HG02884 (cell line): ENCODE data around the gene SEPTIN5.

Source experiments
- ATAC-seq: cut with Tn5 transposase; IDR thresholded peaks from one replicate; pipeline ENCODE4 v1.9.1; 2021; ENCODE audit warnings: mild to moderate bottlenecking, moderate library complexity; ENCODE audit not compliant: unreplicated experiment

SEPTIN5 gene

DNA sequence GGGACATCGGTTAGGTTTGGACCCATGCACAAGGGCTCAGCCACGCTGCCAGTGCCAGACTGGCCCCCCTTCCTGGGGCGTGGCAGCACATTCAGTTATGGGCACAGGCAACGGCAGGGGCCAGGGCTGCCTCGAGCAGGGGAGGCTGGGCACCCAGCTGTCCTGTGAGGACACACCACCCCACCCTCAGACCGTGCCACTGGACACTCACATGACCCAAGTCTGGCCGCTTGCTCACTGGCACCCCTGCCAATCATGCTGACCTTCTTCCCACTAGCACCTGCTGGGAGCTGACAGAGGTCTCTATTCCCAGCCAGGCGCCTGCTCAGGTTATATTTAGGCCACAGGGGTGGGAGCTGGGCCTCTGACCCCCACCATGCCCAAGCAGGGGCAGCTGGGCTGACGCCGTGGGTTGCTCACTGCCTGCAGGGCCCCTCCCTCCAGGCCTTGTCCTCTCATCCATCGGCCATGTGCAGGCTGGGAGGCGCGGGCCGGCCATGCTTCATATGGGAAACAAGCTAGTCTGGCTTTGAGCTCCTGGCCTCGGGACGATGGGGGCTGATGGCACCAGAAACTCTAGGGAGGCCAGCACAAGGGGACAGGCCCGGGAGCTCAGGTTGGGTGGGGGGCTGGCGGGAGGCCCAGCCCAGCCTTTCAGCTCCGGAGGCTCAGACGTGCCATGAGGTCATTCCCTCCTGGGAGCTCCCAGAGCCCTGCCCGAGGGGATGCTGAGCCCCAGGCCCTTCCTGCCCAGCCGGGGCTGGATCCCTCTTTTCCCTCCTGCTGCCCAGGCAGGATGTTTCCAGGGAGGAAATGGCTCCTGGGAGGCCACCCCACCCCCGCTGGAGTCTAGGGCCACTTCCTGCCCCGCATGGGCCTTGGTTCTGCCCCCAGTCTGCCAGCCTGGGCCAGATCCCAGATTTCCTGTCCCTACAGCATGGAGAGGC is 31.1 kb downstream of the SEPTIN5 start:
- no peak for ATAC-seq

DNA sequence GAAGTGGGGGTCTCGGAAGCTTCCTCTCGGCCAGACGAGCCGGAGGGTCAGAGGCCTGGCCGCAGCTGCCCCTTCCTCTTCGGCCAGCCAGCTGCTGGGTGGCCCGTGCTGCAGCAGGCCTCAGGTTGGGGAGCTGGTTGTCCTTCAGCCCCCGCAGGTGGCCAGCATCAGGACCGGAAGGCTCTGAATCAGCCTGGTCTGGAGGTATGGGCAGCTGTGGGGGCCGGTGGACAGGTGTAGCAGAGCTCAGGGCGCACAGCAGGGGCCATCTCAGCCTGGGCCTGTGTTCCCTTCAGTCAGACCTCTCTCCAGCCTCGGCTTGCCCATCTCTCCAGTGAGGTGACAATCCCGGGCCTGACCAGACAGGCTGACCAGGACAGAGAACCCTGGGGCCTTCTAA is 32.4 kb downstream of the SEPTIN5 start:
- no peak for ATAC-seq

DNA sequence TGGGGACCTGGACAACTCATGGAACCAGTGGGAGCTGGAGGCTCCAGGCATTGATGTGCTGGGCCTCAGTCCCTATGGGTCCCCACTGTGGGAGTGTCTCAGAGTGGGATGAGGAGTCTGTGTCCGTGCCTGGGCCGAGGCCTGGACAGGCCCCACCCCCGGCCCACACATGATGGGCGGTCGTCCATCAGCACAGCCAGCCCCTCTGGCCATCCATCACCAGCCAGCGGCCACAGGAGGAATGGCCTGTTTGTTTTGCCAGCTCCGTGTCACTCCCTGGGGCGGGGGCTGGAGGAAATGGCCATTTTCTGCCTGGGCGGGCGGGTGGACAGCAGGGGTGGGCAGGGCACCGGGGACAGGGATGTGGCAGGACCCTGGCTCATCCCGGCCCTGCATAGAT is 33.2 kb downstream of the SEPTIN5 start:
- ATAC-seq: no peak

DNA sequence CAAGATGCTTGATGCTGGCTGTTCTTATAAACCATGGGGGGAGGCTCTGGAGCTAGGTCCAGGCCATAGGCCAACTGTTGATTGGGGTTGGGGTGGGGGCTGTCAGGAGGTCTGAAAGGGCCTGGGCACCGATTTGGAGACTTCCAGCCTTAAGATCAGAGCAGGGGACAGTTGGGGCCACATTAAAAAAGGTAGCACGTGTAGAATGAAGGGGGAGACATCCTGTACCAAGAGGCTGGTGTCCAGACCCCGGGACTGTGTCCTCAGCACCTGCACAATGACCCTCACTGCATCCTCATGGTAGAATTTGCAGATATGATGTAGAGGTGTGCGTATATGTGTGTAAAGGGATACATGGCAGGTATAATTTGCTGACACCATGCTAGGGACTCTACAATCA is 33.8 kb downstream of the SEPTIN5 start:
- no peak for ATAC-seq

DNA sequence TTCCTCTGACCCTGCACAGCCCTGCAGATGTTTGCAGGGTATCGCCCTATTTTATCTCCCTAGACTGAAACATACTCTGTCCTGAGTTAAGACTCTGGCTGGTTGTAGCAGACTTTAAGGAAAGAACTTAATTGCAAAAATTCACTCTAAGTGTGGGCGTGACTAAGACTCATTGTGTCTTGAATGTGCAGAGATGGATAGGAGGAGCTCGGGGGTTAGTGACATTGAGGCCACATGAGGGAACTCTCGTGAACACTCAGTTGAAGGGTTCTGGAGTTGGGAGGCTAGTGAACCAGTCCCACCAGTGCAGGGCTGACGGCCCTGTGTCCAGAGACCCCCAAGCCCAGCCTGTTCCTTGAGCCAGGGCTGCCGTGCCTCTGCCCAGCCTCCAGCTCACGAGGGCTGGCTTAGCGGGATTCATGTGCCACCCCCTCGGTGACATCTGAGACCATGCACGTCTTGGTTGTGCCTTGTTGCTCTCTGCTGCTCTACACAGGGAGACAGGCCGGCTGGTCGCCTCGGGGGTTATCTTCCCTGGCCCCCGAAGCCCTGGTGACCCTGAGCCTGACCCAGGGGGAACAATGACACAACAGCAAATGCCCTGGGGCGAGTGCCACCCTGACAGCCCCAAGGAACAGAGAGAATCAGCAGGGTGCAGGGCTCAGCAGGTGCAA is 34.8 kb downstream of the SEPTIN5 start:
- no peak for ATAC-seq

DNA sequence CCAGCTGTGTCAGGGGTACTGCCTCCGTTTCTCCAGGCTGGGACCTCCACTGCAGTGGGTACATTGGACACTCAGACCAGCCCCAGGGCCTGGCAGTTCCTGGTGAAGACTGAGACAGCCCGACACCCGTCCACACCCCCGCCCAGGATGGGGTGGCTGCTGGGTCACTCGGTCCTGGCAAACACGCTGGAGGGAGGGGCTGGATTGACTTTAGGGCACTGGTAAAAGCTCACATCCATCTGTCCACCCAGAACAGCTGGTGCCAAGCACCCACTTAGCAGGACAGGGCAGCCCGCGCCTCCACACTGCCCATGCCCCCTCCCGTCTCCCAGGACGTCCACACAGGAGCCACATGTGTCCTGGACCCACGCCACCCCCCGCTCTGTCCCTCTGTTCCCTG is 35.6 kb downstream of the SEPTIN5 start:
- no peak for ATAC-seq

DNA sequence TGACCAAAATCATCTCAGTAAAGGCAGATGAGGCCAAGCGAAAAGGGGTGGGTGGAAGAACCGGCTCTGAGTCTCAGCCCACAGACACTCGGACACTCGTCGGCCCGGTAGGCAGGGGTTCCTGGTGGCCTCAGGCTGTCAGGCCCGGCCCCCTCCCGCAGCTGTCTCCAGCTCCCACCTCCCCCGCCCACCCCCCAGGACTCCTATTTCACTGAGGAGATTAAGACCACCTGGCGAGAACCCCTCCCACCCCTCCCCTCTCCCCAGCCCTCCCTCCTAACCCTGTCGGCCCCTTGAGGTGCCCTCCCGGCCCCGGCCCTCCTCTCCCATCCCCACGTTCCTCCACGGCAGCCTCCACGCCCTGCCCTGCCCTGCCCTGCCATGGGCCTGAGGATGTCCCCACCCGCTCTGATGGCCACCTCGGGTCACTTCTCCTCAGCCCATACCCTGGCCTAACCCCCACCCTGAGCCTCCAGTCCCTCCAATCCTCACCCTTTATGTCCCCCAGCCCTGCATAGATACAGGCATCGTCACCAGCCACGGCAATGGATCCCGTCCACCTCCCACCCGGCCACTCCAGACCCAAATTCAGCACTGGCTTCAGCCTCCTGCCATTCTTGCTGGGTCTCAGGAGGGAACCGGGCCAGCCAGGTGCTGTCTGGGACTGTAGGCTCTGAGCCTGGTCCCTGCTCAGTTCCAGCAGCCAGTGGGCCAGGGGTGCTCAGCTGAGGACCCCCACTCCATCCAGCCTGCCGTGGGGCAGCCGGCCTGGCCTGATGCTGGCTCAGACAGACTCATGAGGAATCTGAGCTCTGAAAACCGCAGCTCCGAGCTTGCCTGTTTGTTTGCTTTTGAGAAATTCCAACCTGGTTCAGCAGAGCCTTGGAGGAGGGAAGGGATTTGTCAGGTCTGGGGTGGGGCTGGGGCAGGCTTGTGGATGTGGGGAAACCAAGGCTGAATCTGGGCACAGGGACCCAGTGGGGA is 36.5 kb downstream of the SEPTIN5 start:
- ATAC-seq: no peak

DNA sequence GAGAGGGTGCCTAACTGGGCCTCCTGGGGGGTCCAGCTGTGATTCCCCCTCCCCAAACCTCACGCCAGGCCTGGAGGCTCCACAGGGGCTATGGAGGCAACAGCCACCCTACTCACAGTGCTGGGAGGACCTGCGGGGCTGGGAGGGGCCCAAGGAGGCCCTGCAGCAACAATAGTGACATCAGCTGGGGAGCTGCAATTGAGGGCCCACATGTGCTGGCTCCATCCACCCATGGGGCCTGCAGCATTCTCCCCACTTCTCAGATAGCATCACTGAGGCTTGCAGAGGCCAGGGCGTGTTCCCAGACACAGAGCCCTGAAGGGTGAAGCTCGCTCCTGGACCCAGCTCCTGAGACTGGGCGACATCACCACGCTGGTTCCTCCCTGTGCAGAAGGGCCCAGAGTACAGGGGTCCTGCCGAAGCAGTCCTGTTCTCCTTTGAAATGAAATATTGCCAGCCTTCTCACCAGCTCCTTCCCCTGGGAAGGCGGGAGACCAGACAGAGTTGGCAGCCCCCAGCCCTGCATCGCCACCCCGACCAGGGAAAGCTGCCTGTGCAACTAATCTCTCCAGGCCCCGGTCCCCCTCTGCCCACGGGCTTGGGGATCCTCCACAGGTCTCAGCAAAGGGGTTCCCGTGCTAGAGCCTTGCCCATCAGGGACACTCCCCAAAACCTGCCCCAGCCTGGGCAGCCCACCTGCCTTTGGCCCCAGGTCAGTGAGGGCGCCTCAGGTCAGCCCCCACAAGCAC is 37.4 kb downstream of the SEPTIN5 start:
- no peak for ATAC-seq

DNA sequence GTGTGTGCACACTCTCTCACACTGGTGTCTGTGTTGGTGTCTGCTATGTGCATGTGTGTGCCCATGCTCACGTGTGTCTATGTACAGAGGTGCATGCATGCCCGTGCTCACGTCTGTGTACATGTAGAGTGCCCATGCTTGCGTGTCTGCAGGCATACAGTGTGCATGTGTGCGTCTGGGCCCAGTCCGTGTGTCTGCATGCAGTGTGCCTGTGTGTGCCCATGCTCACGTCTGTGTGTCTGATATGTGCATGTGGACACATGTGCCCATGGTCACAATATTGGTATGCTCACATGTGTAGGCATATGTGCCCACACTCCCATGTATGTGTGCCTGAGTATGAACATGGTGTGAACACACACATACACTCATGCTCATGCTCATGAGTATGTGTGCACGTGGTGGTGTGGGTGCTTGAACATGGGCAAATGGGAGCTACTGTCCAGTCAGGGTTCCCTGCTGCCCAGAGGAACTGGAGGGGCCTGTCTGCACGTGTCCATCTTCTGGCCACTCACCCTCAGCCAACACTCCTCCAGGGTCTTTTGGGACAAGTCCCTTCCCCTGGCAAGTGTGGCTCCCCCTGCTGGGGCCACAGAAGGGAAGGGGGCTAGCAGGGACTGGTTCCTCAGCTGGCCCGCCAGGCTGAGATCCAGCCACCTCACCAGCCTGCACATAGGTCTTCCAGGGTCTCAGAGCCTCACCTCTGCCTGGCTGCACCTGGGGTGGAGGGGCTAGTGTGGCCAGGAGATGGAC is 39.0 kb downstream of the SEPTIN5 start:
- no peak for ATAC-seq

DNA sequence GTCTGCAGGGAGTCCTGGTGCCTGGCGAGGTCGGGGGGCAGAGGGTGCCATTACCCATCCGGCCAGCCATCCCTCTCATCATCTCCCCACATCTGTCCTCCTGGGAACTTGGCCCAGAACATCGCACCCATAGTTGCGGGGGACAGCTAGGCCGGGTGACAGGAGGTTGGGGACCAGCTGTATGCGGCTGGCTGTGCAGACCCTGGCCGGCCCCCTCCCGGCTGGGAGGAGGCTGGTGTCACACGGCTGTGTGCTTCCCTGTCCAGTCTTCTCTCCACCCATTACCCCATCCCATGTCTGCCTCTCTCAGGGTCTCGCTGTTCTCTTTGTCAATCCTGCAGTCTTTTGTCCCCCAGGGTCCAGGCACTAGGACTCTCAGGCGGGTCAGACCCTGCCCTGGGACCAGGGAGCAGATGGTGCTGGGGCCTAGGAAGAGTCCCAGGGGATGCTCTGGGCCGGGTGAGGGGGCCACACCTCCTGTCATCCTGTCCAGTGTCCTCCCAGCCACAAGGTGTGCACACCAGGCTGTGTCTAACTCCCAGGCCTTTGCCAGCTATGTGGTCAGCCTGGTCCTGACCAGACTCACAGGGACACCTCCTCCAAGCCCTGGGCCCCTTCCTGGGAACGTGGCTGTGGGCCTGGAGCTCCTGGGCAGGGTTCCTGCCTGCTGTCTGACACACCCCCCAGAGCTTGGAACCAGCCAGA is 39.8 kb downstream of the SEPTIN5 start:
- no peak for ATAC-seq

DNA sequence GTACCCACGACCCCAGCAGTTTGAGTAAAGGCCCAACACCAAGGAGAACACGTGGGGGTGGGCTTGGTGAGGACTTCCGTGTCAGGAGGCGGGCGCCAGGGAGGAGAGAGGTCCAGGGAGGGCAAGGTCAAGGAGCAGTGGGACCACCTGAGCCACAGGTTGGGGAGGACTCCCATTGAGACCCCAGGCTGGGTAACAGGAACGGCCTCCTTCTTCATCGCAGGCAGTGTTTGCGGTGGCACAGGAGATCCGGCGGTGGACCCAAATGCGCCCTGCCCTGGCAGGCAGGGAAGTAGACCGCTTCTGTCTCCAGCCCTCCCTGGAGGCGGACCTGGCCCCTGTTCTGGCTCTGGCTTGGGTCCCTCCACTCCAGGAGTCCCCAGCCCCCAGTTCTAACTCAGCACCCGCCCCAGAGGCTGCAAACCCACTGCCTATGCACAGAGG is 40.4 kb downstream of the SEPTIN5 start:
- no peak for ATAC-seq

DNA sequence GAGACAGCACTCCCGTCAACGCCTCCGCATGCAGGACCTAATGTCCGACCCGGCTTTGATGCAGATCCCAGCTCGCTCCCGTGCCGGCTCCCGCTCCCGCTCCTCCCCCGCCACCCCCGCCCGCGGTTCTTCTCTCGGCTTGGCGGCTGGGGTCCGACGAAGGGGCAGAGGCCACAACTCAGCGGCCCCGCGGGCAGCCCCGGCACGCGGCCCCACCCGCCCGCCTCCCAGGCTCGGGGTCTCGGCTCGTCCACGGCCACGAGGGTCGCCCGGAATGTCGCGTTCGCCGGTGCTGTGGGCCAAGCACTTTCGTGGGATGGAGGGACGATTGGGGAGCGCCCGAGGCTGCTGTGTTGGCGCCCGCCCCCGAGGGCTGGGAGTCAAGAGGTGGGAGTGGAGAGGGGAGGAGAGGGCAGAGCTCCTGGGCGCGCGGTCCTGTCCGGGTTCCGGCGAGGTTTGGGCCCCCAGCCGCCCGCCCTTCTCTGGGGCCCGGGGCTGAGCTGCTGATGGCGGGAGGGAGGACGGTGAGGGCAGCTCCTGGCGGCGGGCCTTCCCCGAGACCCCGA is 40.9 kb downstream of the SEPTIN5 start:
- no peak for ATAC-seq

DNA sequence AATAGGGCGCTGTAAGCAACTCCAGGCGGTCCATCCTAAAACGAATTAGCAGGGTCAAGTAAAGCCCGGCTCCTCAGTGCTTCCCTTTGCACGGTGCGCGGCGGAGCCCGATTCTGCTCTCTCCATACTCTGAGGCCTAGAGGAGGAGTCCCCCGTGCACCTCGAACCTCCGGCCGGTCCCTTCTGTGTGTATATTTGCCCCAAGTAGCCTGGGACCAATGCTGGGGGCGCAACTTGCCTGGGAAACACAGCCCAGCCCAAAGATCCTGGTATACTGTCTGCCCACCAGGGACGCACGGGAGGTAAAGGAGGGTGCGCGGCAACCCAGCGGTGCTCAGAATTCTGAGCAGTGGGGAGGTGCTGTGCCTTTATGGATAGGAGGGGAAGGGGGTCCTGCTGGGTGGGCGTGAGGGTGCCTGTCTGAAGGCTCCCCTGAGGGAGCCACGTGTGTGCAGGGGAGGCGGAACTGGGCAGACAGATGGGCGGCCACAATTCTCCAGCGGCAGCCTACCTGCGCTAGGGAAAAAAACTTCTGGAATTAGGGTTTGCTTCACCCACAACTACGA is 41.5 kb downstream of the SEPTIN5 start:
- ATAC-seq: no peak

DNA sequence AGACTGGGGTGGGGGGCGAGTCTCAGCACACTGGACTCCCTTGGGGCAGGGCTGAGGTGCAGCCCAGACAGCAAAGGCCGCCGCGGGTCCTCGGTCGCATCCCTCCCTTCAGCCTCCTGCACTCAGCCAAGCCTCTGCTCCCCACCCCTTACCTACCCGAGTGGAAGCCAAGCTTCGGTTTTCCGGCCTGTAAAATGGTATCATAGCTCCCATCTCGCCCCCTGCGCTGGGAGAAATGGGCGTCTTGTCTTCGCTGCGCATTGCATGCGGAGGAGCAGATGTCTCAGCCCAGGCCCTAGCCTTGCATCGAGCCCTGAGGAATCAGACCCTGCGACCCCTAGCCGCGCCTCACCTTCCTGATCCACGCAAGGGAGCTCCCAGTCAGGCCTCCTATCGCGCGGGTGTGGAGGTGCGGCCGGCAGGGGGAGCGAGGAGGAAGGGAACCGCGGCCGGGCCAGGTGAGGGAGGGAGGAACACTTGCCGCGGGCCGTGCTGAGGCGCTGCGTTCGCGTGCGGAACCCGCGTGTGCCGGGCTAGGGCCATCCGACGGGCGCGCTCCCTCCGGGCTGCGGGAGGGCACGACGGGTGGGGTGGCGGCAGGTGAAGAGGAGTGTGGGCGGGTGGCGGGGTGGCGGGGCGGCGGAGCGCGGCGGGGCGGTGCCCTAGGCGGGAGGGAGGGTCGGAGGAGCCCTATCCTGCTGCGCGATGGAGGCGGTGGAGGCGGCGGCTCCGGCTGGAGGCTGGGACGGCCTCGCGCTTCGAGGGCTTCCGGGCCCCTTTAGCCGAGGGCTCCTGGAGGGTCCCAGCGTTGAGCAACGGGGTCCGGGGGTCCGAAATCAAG is 42.2 kb downstream of the SEPTIN5 start:
- no peak for ATAC-seq

DNA sequence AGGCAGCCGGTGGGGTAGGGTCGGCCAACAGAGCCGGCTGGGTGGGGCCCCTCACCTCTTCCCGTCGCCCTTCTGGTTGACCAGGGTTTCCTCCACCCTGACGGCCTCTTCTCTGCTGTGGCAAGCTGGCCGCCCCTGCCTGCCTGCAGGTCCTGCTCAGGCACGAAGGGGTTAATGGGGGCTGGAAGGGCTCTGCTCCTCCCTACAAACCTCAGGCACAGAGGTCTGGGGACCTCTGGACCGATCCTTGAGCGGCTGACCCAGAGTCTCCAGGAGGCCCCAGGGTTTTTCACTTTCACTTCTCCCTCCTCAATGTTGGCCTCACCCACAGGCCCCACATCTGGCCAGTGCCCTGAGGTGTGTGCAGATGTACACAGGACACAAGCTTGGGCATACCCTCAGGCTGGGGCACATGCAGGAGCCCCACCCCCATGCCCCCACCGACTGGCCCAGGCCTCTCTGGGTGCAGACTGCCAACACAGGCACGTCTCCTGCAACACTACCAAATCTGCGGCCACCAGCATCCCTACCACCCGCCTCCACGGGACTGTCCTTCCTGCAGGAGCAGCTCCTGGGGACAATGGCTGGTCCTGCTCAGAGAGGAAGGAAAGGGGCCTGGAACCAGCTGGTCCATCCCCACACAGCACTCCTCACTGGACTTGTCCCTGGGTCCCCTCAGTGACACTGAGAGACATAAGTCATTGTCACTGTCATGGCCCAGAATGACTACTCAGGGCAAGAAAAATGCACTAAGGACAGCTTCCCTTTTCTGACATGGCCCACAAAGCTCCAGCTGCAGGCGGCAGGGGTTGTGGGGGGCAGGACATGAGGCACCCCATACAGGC is 43.1 kb downstream of the SEPTIN5 start:
- ATAC-seq: no peak
